ENCODE results near the gene RRP1. TPM values are rescaled to one million over a fixed set of nuclear protein-coding genes. Genes with fewer than 3 reads are reported as not detected.

The RRP1 gene
- total RNA-seq, 4 donors from 2014 or later, result 11.1 to 32.2 (median 12.9) TPM

DNA sequence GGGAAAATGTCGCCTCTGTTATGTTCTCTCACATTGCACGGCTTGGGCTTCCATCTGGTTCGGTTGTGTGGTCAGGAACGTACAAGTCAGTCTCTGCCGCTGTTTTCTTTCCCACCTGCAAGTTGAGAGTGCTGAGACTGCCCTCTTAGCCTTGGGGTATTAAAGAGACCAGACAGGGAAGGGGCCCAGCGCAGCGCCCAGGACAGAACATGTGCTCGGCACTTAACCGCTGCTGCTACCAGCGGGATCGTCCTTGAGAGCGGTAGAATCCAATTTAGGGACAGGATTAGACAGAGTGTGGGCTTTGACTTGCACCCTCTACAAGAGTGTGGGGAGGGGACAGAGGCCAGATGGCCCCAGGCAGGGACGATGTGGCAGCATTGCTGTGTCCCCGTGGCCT is 57.9 kb downstream of the RRP1 start:
- DNase-seq, result no peak
- no peak for TF ChIP-seq POLR2A (IDR thresholded peaks at IDR 0.05)
- TF ChIP-seq, protein P1, sequence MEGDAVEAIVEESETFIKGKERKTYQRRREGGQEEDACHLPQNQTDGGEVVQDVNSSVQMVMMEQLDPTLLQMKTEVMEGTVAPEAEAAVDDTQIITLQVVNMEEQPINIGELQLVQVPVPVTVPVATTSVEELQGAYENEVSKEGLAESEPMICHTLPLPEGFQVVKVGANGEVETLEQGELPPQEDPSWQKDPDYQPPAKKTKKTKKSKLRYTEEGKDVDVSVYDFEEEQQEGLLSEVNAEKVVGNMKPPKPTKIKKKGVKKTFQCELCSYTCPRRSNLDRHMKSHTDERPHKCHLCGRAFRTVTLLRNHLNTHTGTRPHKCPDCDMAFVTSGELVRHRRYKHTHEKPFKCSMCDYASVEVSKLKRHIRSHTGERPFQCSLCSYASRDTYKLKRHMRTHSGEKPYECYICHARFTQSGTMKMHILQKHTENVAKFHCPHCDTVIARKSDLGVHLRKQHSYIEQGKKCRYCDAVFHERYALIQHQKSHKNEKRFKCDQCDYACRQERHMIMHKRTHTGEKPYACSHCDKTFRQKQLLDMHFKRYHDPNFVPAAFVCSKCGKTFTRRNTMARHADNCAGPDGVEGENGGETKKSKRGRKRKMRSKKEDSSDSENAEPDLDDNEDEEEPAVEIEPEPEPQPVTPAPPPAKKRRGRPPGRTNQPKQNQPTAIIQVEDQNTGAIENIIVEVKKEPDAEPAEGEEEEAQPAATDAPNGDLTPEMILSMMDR (IDR thresholded peaks at IDR 0.05), result no peak
- no peak overlapping the region for H3K27ac ChIP-seq
- no peak overlapping the region for H3K4me3 ChIP-seq
- no peaks in the 10 kb centered on the region for H3K27me3 ChIP-seq
- H3K36me3 ChIP-seq, result no peaks in the 10 kb centered on the region
- no peaks in the 10 kb centered on the region for H3K4me1 ChIP-seq
- H3K9me3 ChIP-seq, result no peaks in the 10 kb centered on the region

GRCh38 chr21:43848771-43849170 is 59.4 kb downstream of the RRP1 start:
- TF ChIP-seq, protein P1 (IDR thresholded peaks at IDR 0.05), result no peak
- TF ChIP-seq POLR2A (IDR thresholded peaks at IDR 0.05), result no peak
- Histone ChIP-seq H3K27me3 (no peaks in the 10 kb centered on the region), H3K27ac (no peak overlapping the region), H3K4me3 (no peak overlapping the region), H3K4me1 (no peaks in the 10 kb centered on the region), H3K9me3 (no peaks in the 10 kb centered on the region), H3K36me3 (no peaks in the 10 kb centered on the region)
- no peak for DNase-seq

DNA sequence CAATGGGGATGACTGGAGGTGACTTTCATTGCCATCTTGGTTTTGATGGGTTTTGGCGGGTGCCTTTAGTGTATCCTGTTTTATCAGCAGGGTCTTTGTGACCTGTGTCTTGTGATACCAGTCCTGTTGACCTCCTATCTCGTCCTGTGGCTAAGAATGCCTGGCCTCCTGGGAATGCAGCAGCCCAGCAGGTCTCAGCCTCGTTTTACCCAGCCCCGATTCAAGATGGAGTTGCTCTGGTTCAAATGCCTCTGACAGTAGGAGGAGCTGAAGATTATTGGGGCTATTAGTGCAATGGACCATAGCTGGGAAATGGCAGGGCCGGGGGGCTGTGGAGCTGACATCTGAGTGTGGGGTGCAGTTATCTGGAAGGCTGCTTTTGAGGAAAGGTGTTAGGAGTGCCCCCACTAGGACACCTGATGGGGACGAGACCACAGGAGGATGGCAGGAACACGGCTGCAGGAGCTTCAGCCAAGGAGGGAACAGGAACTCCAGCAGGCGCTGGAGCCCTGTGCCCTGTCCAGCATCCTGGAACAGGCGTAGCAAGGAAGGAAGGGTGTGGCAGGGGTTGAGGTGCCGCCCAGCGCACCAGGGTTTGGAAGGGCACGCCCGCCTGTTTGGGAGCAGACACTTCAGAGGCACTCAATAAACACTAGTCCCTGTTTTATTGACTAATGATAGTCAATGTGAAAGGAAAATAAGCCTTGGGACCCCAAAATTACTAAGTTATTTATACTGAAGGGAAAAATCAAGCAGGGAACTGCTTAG is 60.3 kb downstream of the RRP1 start:
- DNase-seq, result no peak
- H3K4me3 ChIP-seq, result no peak overlapping the region

GRCh38 chr21:43850728-43851295 is 61.4 kb downstream of the RRP1 start:
- DNase-seq, result no peak
- no peaks in the 10 kb centered on the region for H3K4me1 ChIP-seq
- H3K27me3 ChIP-seq, result no peaks in the 10 kb centered on the region
- H3K36me3 ChIP-seq, result no peaks in the 10 kb centered on the region
- H3K9me3 ChIP-seq, result no peaks in the 10 kb centered on the region
- no peak overlapping the region for H3K27ac ChIP-seq
- no peak overlapping the region for H3K4me3 ChIP-seq
- TF ChIP-seq POLR2A (IDR thresholded peaks at IDR 0.05), result no peak
- TF ChIP-seq, protein P1 (IDR thresholded peaks at IDR 0.05), result no peak

More for the DNA sequence above, 60.3 kb downstream of the RRP1 start:
- Histone ChIP-seq H3K9me3 (no peaks in the 10 kb centered on the region), H3K27me3 (no peaks in the 10 kb centered on the region), H3K4me1 (no peaks in the 10 kb centered on the region), H3K27ac (no peak overlapping the region), H3K36me3 (no peaks in the 10 kb centered on the region)
- no peak for TF ChIP-seq POLR2A (IDR thresholded peaks at IDR 0.05)
- TF ChIP-seq, protein P1 (IDR thresholded peaks at IDR 0.05), result no peak

- Histone ChIP-seq H3K27me3 (no peaks in the 10 kb centered on the region), H3K36me3 (no peaks in the 10 kb centered on the region), H3K27ac (no peak overlapping the region), H3K9me3 (no peaks in the 10 kb centered on the region), H3K4me1 (no peaks in the 10 kb centered on the region), H3K4me3 (no peak overlapping the region)
- DNase-seq, result no peak
- TF ChIP-seq POLR2A (IDR thresholded peaks at IDR 0.05), result no peak
- TF ChIP-seq, protein P1 (IDR thresholded peaks at IDR 0.05), result no peak
Measured at GRCh38 chr21:43851593-43851992, 62.2 kb downstream of the RRP1 start.

Data from Peyer's patch (tissue), 4 donors.